HepG2 (cell line): Measurements from ENCODE around the gene PSD4. TPM values are rescaled to one million over a fixed set of nuclear protein-coding genes. Genes with fewer than 3 reads are reported as not detected.

ENCODE experiments used
- FLYWCH1 ChIP-seq: sonication (generic); formaldehyde crosslinking; IDR thresholded peaks from 2 replicates; pipeline ENCODE4 v1.8.1; 2023; ENCODE audit warnings: mild to moderate bottlenecking, missing genetic modification reagents
- HDAC2 ChIP-seq: sonication (generic); formaldehyde crosslinking; IDR thresholded peaks from 2 replicates; pipeline ENCODE4 v1.4.0; 2020; ENCODE audit warnings: missing genetic modification reagents
- HMGXB3 ChIP-seq: sonication (generic); formaldehyde crosslinking; IDR thresholded peaks from 2 replicates; pipeline ENCODE4 v1.4.0; 2020; ENCODE audit warnings: missing genetic modification reagents, borderline replicate concordance
- MAZ ChIP-seq, 2 experiments: sonication (generic) in 1 of 2; formaldehyde crosslinking in 1 of 2; IDR thresholded peaks; 2 replicates each; pipeline versions ENCODE4 v1.5.0 to v1.6.1; 2012 to 2020; ENCODE audit warnings: low read depth in 2 of 2, mild to moderate bottlenecking in 2 of 2, borderline replicate concordance in 1 of 2, improper control_type of control experiment in 1 of 2, low read length in 1 of 2, missing genetic modification reagents in 1 of 2, moderate library complexity in 1 of 2
- MXI1 ChIP-seq: IDR thresholded peaks from 3 replicates; pipeline ENCODE4 v1.6.1; 2012; ENCODE audit warnings: low read depth, low read length, inconsistent platforms, borderline replicate concordance
- SKIL ChIP-seq: sonication (generic); formaldehyde crosslinking; IDR thresholded peaks from 2 replicates; pipeline ENCODE4 v1.8.0; 2022; ENCODE audit warnings: missing genetic modification reagents, mild to moderate bottlenecking, moderate library complexity, borderline replicate concordance
- SNAI1 ChIP-seq: sonication (generic); formaldehyde crosslinking; IDR thresholded peaks from 2 replicates; pipeline ENCODE4 v1.5.0; 2020; ENCODE audit warnings: mild to moderate bottlenecking, missing genetic modification reagents, borderline replicate concordance
- SP1 ChIP-seq, 2 experiments: fragments of 450-650 bp in 1 of 2; sonication (generic) in 1 of 2; formaldehyde crosslinking in 1 of 2; IDR thresholded peaks; 2 replicates each; pipeline versions ENCODE4 v1.4.0 to v1.6.1; 2016 to 2020; ENCODE audit warnings: missing genetic modification reagents in 1 of 2
- ZFP36L1 ChIP-seq: sonication (generic); formaldehyde crosslinking; IDR thresholded peaks from 2 replicates; pipeline ENCODE4 v1.8.0; 2022; ENCODE audit warnings: mild to moderate bottlenecking, missing genetic modification reagents, moderate library complexity
- ZIK1 ChIP-seq: sonication (generic); formaldehyde crosslinking; IDR thresholded peaks from 2 replicates; pipeline ENCODE4 v1.5.0; 2020; ENCODE audit warnings: mild to moderate bottlenecking, low read depth, missing genetic modification reagents, borderline replicate concordance
- ZKSCAN1 ChIP-seq: fragments of 150-350 bp; IDR thresholded peaks from 2 replicates; pipeline ENCODE4 v1.6.1; 2014; ENCODE audit warnings: low read length
- ZNF225 ChIP-seq: sonication (generic); formaldehyde crosslinking; IDR thresholded peaks from 2 replicates; pipeline ENCODE4 v1.4.0; 2020; ENCODE audit warnings: mild to moderate bottlenecking, missing genetic modification reagents
- ZNF24 ChIP-seq: fragments of 450-650 bp; IDR thresholded peaks from 2 replicates; pipeline ENCODE4 v1.6.1; 2017; ENCODE audit warnings: antibody characterized with exemption, mild to moderate bottlenecking
- ZNF296 ChIP-seq: sonication (generic); formaldehyde crosslinking; conservative IDR thresholded peaks from 2 replicates; pipeline ENCODE4 v1.5.0; 2020; ENCODE audit warnings: mild to moderate bottlenecking, missing genetic modification reagents
- ZNF670 ChIP-seq: sonication (generic); formaldehyde crosslinking; IDR thresholded peaks from 2 replicates; pipeline ENCODE4 v1.8.0; 2022; ENCODE audit warnings: mild to moderate bottlenecking, missing genetic modification reagents, borderline replicate concordance
- ZNF749 ChIP-seq: sonication (generic); formaldehyde crosslinking; IDR thresholded peaks from 2 replicates; pipeline ENCODE4 v1.8.0; 2022; ENCODE audit warnings: mild to moderate bottlenecking, missing genetic modification reagents, moderate library complexity, borderline replicate concordance
- polyA plus RNA-seq, 8 experiments: library from polyadenylated mRNA; depleted of rRNA in 3 of 8; stranded (reverse) in 7 of 8; unstranded in 1 of 8; fragments of >200 nt; fragmentation: Illumina TruSeq in 4 of 8; extraction: Trizol in 4 of 8; gene quantifications; 2 replicates each; pipeline versions ENCODE4 v1.2.1 to v1.2.3, GENCODE V29; 2011 to 2016; ENCODE audit warnings: low read depth in 4 of 8, missing spikeins in 1 of 8, mixed read lengths in 1 of 8; ENCODE audit not compliant: insufficient read depth in 1 of 8
- total RNA-seq, 5 experiments: library from RNA; depleted of rRNA; stranded (reverse); fragments of >200 nt; fragmentation: Illumina TruSeq; extraction: Trizol; gene quantifications; 2 replicates each; pipeline ENCODE4 v1.2.3, GENCODE V29; 2016; ENCODE audit warnings: low read depth in 1 of 5
- TF ChIP-seq, protein P1 (sequence below): sonication (generic); formaldehyde crosslinking; conservative IDR thresholded peaks from 2 replicates; pipeline ENCODE4 v1.8.0; 2022; ENCODE audit warnings: missing genetic modification reagents

PSD4 gene
- total and polyA plus RNA-seq, 2 of the 13 experiments (the other 11 are each of a cell fraction or from before 2014, with no cell fraction given), result 5.8 to 9.4 TPM

DNA sequence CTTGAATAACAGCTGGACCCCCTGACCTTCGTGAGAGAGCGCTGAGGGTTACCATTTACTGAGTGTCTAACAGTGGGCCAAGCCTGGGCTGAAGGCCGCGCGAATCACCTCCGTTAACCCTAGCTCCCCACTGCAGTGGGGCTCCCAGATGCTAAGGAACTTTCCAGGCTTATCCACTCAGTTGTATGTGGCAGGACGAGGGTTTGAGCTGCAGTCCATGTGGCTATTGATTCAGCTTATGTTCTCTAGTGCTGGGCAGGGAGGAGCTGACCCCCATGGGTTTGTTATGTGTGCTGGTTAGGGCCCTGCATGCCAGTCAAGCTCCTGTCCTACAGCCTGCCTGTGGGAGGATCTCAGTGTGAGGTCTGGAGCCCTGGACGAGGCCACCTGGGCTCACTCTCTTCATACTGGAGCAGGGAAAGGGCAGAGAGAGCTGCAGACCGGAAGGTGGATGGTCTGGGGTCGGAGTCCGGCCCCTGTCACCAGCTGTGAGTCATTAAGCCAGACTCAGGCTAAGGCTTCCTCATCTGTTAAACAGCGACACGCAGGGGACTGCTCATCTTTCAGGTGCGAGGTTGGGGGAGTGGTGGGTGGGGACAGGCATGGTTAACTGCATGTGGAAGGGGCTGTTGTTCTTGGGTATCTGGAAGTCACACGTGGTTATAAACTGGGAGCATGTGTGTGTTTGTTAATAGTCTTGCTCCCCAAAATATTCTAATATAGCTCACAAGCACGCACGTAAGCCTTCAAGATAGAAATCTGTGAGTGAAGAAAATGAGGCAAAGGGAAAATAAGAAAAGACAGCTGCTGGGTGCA, 6.6 kb downstream of the PSD4 start (continued):
- peak; percentile 79; the same call in 1 of the 3 replicates for TF ChIP-seq MXI1
- TF ChIP-seq SP1 (IDR thresholded peaks at IDR 0.05), result no peak
- TF ChIP-seq SP1 (CRISPR knock-in tag; IDR thresholded peaks at IDR 0.05), result 0 out of 2 replicates have a peak, but pooled peaks have one; percentile 34
- 0 out of 2 replicates have a peak, but pooled peaks have one; percentile 68 for TF ChIP-seq ZFP36L1 (CRISPR knock-in tag)
- TF ChIP-seq ZNF296 (CRISPR knock-in tag), result no peak
- 0 out of 2 replicates have a peak, but pooled peaks have one; percentile 55 for TF ChIP-seq HMGXB3
- TF ChIP-seq ZNF670 (CRISPR knock-in tag), result peak; percentile 65; the same call in 1 of the 2 replicates
- no peak for TF ChIP-seq SNAI1 (CRISPR knock-in tag)
- TF ChIP-seq, protein P1, sequence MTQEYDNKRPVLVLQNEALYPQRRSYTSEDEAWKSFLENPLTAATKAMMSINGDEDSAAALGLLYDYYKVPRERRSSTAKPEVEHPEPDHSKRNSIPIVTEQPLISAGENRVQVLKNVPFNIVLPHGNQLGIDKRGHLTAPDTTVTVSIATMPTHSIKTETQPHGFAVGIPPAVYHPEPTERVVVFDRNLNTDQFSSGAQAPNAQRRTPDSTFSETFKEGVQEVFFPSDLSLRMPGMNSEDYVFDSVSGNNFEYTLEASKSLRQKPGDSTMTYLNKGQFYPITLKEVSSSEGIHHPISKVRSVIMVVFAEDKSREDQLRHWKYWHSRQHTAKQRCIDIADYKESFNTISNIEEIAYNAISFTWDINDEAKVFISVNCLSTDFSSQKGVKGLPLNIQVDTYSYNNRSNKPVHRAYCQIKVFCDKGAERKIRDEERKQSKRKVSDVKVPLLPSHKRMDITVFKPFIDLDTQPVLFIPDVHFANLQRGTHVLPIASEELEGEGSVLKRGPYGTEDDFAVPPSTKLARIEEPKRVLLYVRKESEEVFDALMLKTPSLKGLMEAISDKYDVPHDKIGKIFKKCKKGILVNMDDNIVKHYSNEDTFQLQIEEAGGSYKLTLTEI, result no peak
- no peak; the same call in 1 of the 2 replicates for TF ChIP-seq ZNF225 (CRISPR knock-in tag)
- no peak for TF ChIP-seq ZNF749
- TF ChIP-seq FLYWCH1 (CRISPR knock-in tag), result no peak
- no peak for TF ChIP-seq ZKSCAN1
- TF ChIP-seq HDAC2 (CRISPR knock-in tag), result peak; percentile 80
- TF ChIP-seq ZIK1 (CRISPR knock-in tag), result no peak
- TF ChIP-seq MAZ (IDR thresholded peaks at IDR 0.05; ENCODE audit: borderline replicate concordance, low read depth, low read length), result no peak
- TF ChIP-seq MAZ (CRISPR knock-in tag; IDR thresholded peaks at IDR 0.05; ENCODE audit: low read depth), result peak; percentile 68
- no peak for TF ChIP-seq ZNF24
- peak; percentile 79 for TF ChIP-seq SKIL (CRISPR knock-in tag)
